Activated CD8-positive, alpha-beta memory T cell treated with anti-CD3 and anti-CD28 coated beads, Interleukin-2, amount 50 U/mL, for 1 hour (primary cell): ENCODE data around the gene STAP2.
A peak's percentile ranks its signal among the peaks of the same experiment; 100 is the strongest.

Experiments
- DNase-seq: peaks from one replicate; pipeline ENCODE4 v3.0.0-alpha.2; 2020; ENCODE audit errors: extremely low read depth

The STAP2 gene

GRCh38 chr19:4370418-4371041, 31.9 kb upstream of the STAP2 start:
- no peak for DNase-seq

GRCh38 chr19:4369888-4370260, 31.2 kb upstream of the STAP2 start:
- peak; percentile 38 for DNase-seq

GRCh38 chr19:4369109-4369887, 30.7 kb upstream of the STAP2 start:
- peak; percentile 24 for DNase-seq

- DNase-seq: no peak
Observed at GRCh38 chr19:4368128-4368820, 29.6 kb upstream of the STAP2 start.

GRCh38 chr19:4367781-4368127, 29.1 kb upstream of the STAP2 start:
- DNase-seq: no peak

- DNase-seq: no peak
Observed at GRCh38 chr19:4367336-4367723, 28.7 kb upstream of the STAP2 start.

GRCh38 chr19:4366666-4367335, 28.2 kb upstream of the STAP2 start:
- no peak for DNase-seq

GRCh38 chr19:4365791-4366665, 27.4 kb upstream of the STAP2 start:
- DNase-seq: no peak

GRCh38 chr19:4365341-4365740, 26.7 kb upstream of the STAP2 start:
- DNase-seq: no peak

GRCh38 chr19:4363571-4364304, 25.1 kb upstream of the STAP2 start:
- no peak for DNase-seq

GRCh38 chr19:4362831-4363545, 24.4 kb upstream of the STAP2 start:
- DNase-seq: no peak

- DNase-seq: no peak
Observed at GRCh38 chr19:4362101-4362828, 23.6 kb upstream of the STAP2 start.

GRCh38 chr19:4361152-4362046, 22.8 kb upstream of the STAP2 start:
- no peak for DNase-seq

GRCh38 chr19:4360641-4361151, 22.1 kb upstream of the STAP2 start:
- DNase-seq: no peak

GRCh38 chr19:4360081-4360569, 21.5 kb upstream of the STAP2 start:
- no peak for DNase-seq

- DNase-seq: no peak
Observed at GRCh38 chr19:4359627-4360000, 21.0 kb upstream of the STAP2 start.

- no peak for DNase-seq
Observed at GRCh38 chr19:4358709-4359626, 20.3 kb upstream of the STAP2 start.
